Measurements from ENCODE around the gene MAGI1.
A peak's percentile ranks its signal among the peaks of the same experiment; 100 is the strongest.
"Not testable (repeated sequence)": the region's sequence is repeated elsewhere in the genome, so short reads cannot be mapped to it uniquely, and the experiment has no call there.

The MAGI1 gene

GRCh38 chr3:65869798-65870197 is 168.9 kb downstream of the MAGI1 start:
- no peak for DNase-seq

GRCh38 chr3:65867463-65868210 is 171.1 kb downstream of the MAGI1 start:
- no peak for DNase-seq

GRCh38 chr3:65864357-65864904 is 174.3 kb downstream of the MAGI1 start:
- DNase-seq, result no peak

- DNase-seq, result no peak
Observed at GRCh38 chr3:65861718-65862117, 177.0 kb downstream of the MAGI1 start.

GRCh38 chr3:65859612-65860011 is 179.1 kb downstream of the MAGI1 start:
- not testable (repeated sequence) for DNase-seq

GRCh38 chr3:65858749-65859148 is 180.0 kb downstream of the MAGI1 start:
- DNase-seq, result no peak

- DNase-seq, result no peak
Observed at GRCh38 chr3:65857327-65857726, 181.4 kb downstream of the MAGI1 start.

- no peak for DNase-seq
Observed at GRCh38 chr3:65856907-65857306, 181.8 kb downstream of the MAGI1 start.

- DNase-seq, result no peak
Observed at GRCh38 chr3:65855370-65856100, 183.2 kb downstream of the MAGI1 start.

GRCh38 chr3:65854606-65855304 is 184.0 kb downstream of the MAGI1 start:
- DNase-seq, result peak; percentile 50

- no peak for DNase-seq
Observed at GRCh38 chr3:65851827-65852226, 186.9 kb downstream of the MAGI1 start.

GRCh38 chr3:65850261-65850660 is 188.5 kb downstream of the MAGI1 start:
- DNase-seq, result no peak

- DNase-seq, result no peak
Observed at GRCh38 chr3:65848024-65848423, 190.7 kb downstream of the MAGI1 start.

- DNase-seq, result no peak
Observed at GRCh38 chr3:65846936-65847335, 191.8 kb downstream of the MAGI1 start.

GRCh38 chr3:65844370-65844769 is 194.3 kb downstream of the MAGI1 start:
- no peak for DNase-seq

- no peak for DNase-seq
Observed at GRCh38 chr3:65843732-65844131, 195.0 kb downstream of the MAGI1 start.

- no peak for DNase-seq
Observed at GRCh38 chr3:65837604-65838003, 201.1 kb downstream of the MAGI1 start.

- no peak for DNase-seq
Observed at GRCh38 chr3:65836047-65836446, 202.7 kb downstream of the MAGI1 start.

GRCh38 chr3:65833761-65834505 is 204.8 kb downstream of the MAGI1 start:
- DNase-seq, result no peak

GRCh38 chr3:65831733-65832425 is 206.8 kb downstream of the MAGI1 start:
- no peak for DNase-seq

- no peak for DNase-seq
Observed at GRCh38 chr3:65830948-65831732, 207.6 kb downstream of the MAGI1 start.

Data from NCI-H345 (cell line).